Motor neuron (in vitro differentiated cells): ENCODE measurements around the gene RELN. TPM values are rescaled to one million over a fixed set of nuclear protein-coding genes. Genes with fewer than 3 reads are reported as not detected.
A peak's percentile ranks its signal among the peaks of the same experiment; 100 is the strongest.
"Not testable (repeated sequence)": the region's sequence is repeated elsewhere in the genome, so short reads cannot be mapped to it uniquely, and the experiment has no call there.

Source experiments
- ATAC-seq, 8 experiments: fragments of 200-7000 bp; cut with Tn5 transposase; replicated peaks in 6 of 8; 2 replicates each; pipeline ENCODE4 v1.8.0; 2021; ENCODE audit warnings: mild to moderate bottlenecking in 8 of 8, moderate library complexity in 8 of 8
- H3K27ac ChIP-seq, 2 donors: fragments of 250-450 bp; sonication (Bioruptor Pico); 2 replicates each; pipeline ENCODE4 v1.9.0; 2021; ENCODE audit warnings: antibody characterized with exemption in 2 of 2, mild to moderate bottlenecking in 2 of 2, moderate library complexity in 1 of 2
- H3K4me1 ChIP-seq, 2 donors: fragments of 250-450 bp; sonication (Bioruptor Pico); replicated peaks in 1 of 2; 2 replicates each; pipeline ENCODE4 v1.6.1; 2021; ENCODE audit warnings: antibody characterized with exemption in 2 of 2, mild to moderate bottlenecking in 2 of 2, moderate library complexity in 1 of 2
- H3K4me3 ChIP-seq, 5 donors: fragments of 250-450 bp; sonication (Bioruptor Pico); 2 replicates each; pipeline ENCODE4 v1.9.0; 2021; ENCODE audit warnings: antibody characterized with exemption in 5 of 5, mild to moderate bottlenecking in 5 of 5, moderate library complexity in 4 of 5
- WGBS, 10 experiments: fragments of 450-650 bp; shearing (Covaris generic); methylation state at CpG; one replicate each; pipeline ENCODE4 v1.0.0; 2022; 5-methylcytosine and 5-hydroxymethylcytosine counted together
- in situ Hi-C, 9 experiments: fragments of 400-800 bp; cut with MboI; loops; one replicate each; pipeline ENCODE4 v1.15.0; 2021; ENCODE audit warnings: low sequenced_read_pairs in 9 of 9, low pct_unique_long_range_greater_than_20kb in 2 of 9; ENCODE audit not compliant: unreplicated experiment in 9 of 9
- total RNA-seq, 8 experiments: library from RNA; unstranded; fragments of 300-600 nt; gene quantifications; 2 replicates each; pipeline versions ENCODE4 v1.2.3 to v1.2.4, GENCODE V29; 2022

RELN gene
- total RNA-seq, 8 experiments from 2014 or later: 0.36 to 72.9 (median 35.2) TPM

- in situ Hi-C loops, H3K27ac ChIP-seq, ATAC-seq, H3K4me3 ChIP-seq, H3K4me1 ChIP-seq: not testable (repeated sequence)
- WGBS, 10 experiments: 0 to 100% (median 60%) methylated on average over 1 to 2 of the region's 3 CpGs; no CpG with 5 or more reads in 4 of the 10 experiments
Measured at GRCh38 chr7:103486873-103487272, 502.6 kb downstream of the RELN start.

DNA sequence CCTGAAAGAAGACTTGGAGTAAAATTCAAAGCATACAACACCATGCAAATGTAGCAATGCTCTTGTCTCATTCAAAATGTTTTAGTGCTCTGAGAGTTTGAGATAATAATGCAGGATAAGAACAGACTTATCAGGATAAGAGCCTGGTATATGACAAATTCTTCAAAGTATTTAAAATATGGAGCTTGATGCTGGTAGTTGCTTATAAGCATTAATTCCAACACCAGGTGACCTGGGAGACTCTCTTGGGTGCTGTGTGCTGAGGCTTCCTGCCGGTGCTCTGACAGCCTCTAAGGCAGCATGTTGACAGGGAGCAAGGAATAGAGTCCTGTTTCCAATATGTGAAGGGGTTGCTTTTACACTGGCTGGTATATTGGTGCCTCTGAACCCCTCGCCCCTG is 508.7 kb downstream of the RELN start:
- no peak for ATAC-seq
- Histone ChIP-seq H3K27ac (no peak overlapping the region), H3K4me1 (no peaks in the 10 kb centered on the region), H3K4me3 (no peak overlapping the region)
- WGBS, 10 experiments: 0 to 90% (median 63%) methylated on average over 1 to 2 of the region's 2 CpGs; no CpG with 5 or more reads in 3 of the 10 experiments
- in situ Hi-C loops: no loop called here

DNA sequence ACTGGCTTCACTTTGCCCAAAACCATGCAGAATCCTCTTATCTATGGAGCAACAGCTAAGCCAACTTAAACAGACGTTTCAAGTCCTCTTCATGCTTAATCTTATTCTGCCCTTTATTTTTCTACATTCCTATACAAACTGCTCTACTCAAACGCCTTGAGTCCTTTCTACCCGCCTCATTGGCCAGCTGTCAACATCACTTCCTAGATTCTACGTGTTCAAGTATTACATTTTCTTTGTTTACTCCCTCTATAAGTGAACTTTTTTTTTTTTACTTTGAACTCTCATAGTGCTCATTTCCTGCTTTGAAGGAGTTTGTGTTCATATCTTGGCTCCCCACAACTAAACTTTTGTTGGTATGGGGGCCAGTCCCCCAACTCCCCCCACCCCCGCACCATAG is 514.5 kb downstream of the RELN start:
- 6 to 96% (median 66%) methylated on average over 3 to 4 of the region's 5 CpGs for WGBS, 10 experiments
- ATAC-seq: no peak

DNA sequence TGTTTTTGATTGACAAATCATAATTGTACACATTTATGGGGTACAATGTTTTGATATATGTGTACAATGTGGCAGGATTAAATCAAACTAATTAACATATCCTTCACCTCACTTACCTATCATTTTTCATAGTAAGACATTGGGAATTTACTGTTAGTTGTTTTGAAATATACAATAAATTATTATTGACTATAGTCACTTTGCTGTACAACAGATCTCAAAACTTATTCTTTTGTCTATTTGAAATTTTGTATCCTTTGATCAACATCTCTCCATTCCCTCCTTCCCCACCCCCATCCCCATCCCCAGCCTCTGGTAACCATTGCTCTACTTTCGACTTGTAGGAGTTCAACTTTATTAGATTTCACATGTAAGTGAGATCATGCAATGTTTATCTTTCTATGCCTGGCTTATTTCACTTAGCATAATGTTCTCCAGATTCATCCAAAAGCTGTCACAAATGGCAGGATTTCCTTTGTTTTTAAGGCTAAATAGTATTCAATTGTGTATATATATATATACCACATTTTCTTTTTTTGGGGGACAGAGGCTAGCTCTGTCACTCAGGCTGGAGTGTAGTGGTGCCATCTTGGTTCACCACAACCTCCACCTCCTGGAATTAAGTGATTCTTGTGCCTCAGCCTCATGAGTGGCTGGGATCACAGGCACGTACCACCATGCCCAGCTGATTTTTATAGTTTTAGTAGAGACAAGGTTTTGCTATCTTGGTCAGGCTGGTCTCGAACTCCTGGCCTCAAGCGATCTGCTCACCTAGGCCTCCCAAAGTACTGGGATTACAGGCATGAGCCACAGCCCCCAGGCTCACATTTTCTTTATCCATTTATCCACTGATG is 520.1 kb downstream of the RELN start:
- in situ Hi-C loops: no loop called here
- Histone ChIP-seq H3K4me3 (no peak overlapping the region), H3K27ac (no peak overlapping the region), H3K4me1 (no peaks in the 10 kb centered on the region)
- no peak for ATAC-seq
- 30 to 100% (median 96%) methylated on average over 1 to 3 of the region's 4 CpGs; no CpG with 5 or more reads in 3 of the 10 experiments for WGBS, 10 experiments

More for the DNA sequence above, 514.5 kb downstream of the RELN start:
- H3K4me1 ChIP-seq: no peaks in the 10 kb centered on the region
- no peak overlapping the region for H3K4me3 ChIP-seq
- in situ Hi-C loops: no loop called here
- no peak overlapping the region for H3K27ac ChIP-seq

GRCh38 chr7:103466814-103467213 is 522.6 kb downstream of the RELN start:
- Histone ChIP-seq H3K4me3 (no peak overlapping the region), H3K27ac (no peak overlapping the region), H3K4me1 (no peaks in the 10 kb centered on the region)
- in situ Hi-C loops: no loop called here
- peak in 1 of 8 experiments; percentile 50 for ATAC-seq
- WGBS, 10 experiments: 7 to 100% (median 50%) methylated on average over 1 to 3 of the region's 3 CpGs; no CpG with 5 or more reads in 1 of the 10 experiments

GRCh38 chr7:103462358-103462757 is 527.1 kb downstream of the RELN start:
- WGBS, 10 experiments: 56 to 100% (median 78%) methylated on average over 1 to 3 of the region's 7 CpGs; no CpG with 5 or more reads in 4 of the 10 experiments
- ATAC-seq: no peak
- no peaks in the 10 kb centered on the region for H3K4me1 ChIP-seq
- H3K4me3 ChIP-seq: no peak overlapping the region
- in situ Hi-C loops: no loop called here
- H3K27ac ChIP-seq: no peak overlapping the region

DNA sequence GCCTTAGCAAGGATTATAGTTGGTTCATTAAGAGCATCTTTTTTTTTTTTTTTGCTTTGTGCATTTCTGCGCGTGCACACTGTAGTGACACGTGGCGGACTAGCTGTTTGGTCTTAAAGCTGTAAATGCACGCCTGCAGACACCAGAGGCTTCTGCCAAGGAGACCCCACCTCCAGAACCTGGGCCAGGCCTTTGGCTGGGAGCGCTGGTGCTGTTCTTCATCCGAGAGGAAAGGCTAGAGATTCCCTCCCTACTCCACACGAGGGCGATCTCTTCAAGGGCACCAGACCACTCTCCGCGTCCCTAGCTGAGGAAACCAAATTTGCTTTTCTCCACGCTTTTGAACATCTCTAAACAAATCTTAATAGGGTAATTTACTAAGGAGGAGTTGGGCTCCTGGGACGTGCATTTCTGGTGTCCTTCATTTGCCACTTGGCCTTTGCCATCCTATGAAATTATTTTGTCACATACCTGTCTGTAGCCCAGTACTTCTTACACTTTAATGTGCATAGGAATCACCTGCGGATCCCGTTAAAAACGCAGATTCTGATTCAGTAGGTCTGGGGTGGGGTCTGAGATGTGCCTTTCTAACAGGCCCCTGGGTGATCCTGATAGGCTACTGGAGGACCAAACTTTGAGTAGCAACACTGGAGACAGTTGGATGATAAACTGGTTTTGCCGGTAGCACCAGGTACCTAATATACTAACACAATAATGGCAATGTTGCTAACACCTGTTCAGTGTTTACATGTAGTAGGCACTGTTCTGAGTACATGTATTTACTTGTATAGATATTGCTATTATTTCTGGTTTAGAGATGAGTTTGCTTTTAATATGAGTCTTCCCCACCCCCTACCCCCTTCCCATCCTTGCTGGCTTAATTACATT is 542.1 kb downstream of the RELN start:
- Histone ChIP-seq H3K4me3 (no peak overlapping the region), H3K27ac (no peak overlapping the region), H3K4me1 (peaks cover 0 to 3% of the 10 kb centered on the region in 2 donors)
- WGBS, 10 experiments: 0 to 31% (median 15%) methylated on average over 1 to 15 of the region's 17 CpGs
- ATAC-seq: peak; percentile 45 to 81 (median 74)
- in situ Hi-C loops: no loop called here

DNA sequence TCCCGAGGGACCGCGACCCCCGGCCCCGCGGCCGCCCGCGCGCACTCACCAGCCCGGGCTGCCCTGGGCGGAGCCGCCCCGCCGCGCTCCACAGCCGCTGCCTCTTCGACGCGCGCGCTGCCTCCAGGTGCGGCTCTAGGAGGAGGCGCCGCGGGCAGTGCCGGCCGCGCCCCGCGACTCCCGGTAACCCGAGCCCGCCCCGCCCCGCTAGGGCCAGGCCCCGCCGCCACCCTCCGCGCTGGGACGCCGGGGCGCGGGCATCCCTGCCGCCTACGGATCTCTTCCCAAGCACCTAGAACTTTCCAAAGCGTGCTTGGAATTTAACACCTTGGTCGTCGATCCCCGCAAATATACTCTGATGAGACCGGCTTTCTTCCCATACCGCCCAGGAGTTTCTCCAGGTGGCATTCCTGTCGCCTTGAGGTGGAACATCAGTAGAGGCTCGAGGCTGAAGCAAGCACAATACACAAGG is 543.4 kb downstream of the RELN start, which contains the start of gene SLC26A5:
Gene SLC26A5 (minus strand): TSS at position 159 of the 472 bp plus-strand sequence. CDS start 24,693 bp downstream, outside the sequence.
- Histone ChIP-seq H3K4me1 (peaks cover 0 to 3% of the 10 kb centered on the region in 2 donors), H3K27ac (no peak within 1 kb of the TSS), H3K4me3 (peak within 1 kb of the TSS; percentile 11 to 29 (median 23))
- peak; percentile 76 to 93 (median 80) for ATAC-seq
- WGBS, 10 experiments: 8 to 60% (median 23%) methylated on average over 1 to 7 of the region's 54 CpGs; no CpG with 5 or more reads in 4 of the 10 experiments
- in situ Hi-C loops: no loop called here

DNA sequence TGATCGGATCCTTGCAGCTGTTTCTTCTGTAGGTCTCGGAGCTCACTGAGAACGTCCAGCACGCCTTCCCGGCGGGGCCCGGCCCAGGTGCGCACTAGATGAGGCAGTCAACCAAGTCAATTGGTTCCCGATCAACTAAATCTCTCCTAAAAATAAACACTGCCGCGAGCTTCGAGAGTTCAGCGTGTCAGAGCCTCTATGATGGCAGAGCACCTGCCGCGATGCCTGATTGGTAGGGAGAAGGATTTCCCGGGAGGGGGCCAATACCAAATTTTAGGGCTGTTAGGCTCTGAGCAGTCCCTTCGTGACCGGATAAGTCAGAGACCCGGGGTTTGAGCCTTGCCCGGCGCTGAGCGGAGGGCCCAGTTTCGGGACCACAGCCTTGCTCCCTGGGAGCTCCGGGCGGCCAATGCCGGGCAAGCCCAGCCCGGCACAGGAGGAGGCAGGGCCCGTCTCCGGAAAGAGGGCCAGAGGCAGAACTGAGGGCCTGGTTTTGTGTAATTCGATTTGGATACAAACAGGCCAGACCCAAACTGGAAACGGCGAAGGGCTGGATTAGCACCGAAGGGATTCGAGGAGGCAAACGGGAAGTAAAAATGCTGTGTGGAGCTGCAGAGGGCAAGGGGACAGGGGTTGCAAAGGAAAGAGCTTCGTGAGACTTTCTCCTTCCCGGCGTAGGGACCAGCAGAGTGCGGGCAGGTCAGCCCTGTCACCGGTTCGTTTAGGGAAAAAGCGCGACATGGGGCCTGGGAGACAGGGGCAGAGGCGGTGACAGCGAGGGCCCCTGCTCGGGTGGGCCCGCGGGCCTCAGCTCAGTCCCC is 544.0 kb downstream of the RELN start:
- peak overlapping the region; percentile 11 to 29 (median 23) for H3K4me3 ChIP-seq
- H3K27ac ChIP-seq: no peak overlapping the region
- peaks cover 0 to 3% of the 10 kb centered on the region in 2 donors for H3K4me1 ChIP-seq
- in situ Hi-C loops: no loop called here
- peak; percentile 33 to 64 (median 57) for ATAC-seq
- WGBS, 10 experiments: 0 to 40% (median 15%) methylated on average over 1 to 17 of the region's 48 CpGs; no CpG with 5 or more reads in 2 of the 10 experiments

DNA sequence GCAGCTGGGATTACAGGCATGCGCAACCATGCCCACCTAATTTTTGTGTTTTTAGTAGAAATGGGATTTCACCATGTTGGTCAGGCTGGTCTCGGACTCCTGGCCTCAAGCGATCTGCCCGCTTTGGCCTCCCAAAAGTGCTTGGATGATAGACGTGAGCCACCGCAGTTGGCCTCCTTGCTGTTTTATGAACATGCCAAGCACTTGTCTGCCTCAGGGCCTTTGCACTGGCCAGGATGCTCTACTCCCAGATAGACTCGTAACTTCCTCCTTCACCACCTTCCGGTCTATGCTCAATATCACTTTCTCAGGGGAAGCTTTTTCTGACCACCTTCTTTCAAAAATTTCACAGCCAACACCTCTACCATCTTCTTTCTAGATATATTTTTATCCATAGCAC is 549.8 kb downstream of the RELN start:
- H3K4me3 ChIP-seq: no peak overlapping the region
- in situ Hi-C loops: no loop called here
- no peak for ATAC-seq
- no peak overlapping the region for H3K27ac ChIP-seq
- 33 to 100% (median 90%) methylated on average over 1 to 4 of the region's 8 CpGs; no CpG with 5 or more reads in 3 of the 10 experiments for WGBS, 10 experiments
- no peaks in the 10 kb centered on the region for H3K4me1 ChIP-seq

DNA sequence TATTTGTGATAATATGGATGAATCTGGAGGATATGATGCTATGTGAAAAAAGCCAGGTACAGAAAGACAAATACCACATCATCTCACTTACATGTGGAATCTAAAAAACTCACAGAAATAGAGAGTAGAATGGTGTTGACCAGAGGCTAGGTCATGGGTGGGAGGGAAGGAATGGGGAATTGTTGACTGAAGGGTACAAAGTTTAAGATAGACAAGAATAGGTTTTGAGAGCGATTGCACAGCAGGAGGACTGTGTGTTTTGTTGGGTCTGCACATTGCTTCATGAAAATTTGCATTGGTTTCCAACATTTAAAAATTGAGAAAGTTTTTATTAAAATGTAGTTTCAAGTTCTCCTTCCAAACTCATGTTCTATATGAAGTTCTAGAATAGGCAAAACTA is 551.8 kb downstream of the RELN start:
- no peaks in the 10 kb centered on the region for H3K4me1 ChIP-seq
- 0 to 86% (median 40%) methylated on average over 1 of the region's 1 CpG; no CpG with 5 or more reads in 5 of the 10 experiments for WGBS, 10 experiments
- no peak overlapping the region for H3K4me3 ChIP-seq
- in situ Hi-C loops: no loop called here
- no peak for ATAC-seq
- H3K27ac ChIP-seq: no peak overlapping the region

DNA sequence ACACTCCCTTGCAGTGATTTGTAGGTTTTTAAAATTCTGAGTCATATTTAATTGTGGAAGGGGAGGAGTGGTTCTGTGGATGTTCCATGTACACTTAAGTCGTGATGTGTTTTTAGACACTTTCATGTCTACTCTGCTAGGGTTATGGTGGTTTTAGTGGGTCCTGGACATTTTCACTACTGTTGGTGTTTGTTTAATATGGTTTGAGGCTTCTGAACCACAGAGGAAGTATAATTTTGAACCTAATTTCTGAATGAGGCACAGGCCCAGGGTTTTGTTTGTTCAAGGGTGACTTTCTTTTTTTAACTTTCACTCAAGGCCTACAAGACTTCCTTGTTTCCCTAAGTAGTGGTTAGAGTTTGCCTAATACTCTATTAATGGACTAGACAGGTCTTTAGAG is 556.7 kb downstream of the RELN start:
- no peak overlapping the region for H3K27ac ChIP-seq
- in situ Hi-C loops: no loop called here
- no peaks in the 10 kb centered on the region for H3K4me1 ChIP-seq
- H3K4me3 ChIP-seq: no peak overlapping the region
- WGBS, 10 experiments: 44 to 100% (median 76%) methylated on average over 1 of the region's 1 CpG; no CpG with 5 or more reads in 2 of the 10 experiments
- ATAC-seq: peak in 2 of 8 experiments; percentile 49 to 65
